Osteocyte (in vitro differentiated cells): ENCODE results near the gene ERRFI1. TPM values are rescaled to one million over a fixed set of nuclear protein-coding genes. Genes with fewer than 3 reads are reported as not detected.
A peak's percentile ranks its signal among the peaks of the same experiment; 100 is the strongest.

Experiments used
- DNase-seq: peaks from one replicate; pipeline ENCODE4 v3.0.0; 2021; ENCODE audit warnings: mixed read lengths; ENCODE audit not compliant: unreplicated experiment; ENCODE audit errors: extremely low spot score
- H3K27ac Mint-ChIP-seq: one replicate; pipeline ENCODE4 v1.8.0; 2021; ENCODE audit warnings: mild to moderate bottlenecking, mixed read lengths; ENCODE audit not compliant: unreplicated experiment
- H3K27me3 Mint-ChIP-seq: one replicate; pipeline ENCODE4 v1.8.0; 2021; ENCODE audit warnings: mixed read lengths; ENCODE audit not compliant: unreplicated experiment
- H3K36me3 Mint-ChIP-seq: one replicate; pipeline ENCODE4 v1.8.0; 2021; ENCODE audit warnings: mixed read lengths; ENCODE audit not compliant: unreplicated experiment
- H3K4me1 Mint-ChIP-seq: one replicate; pipeline ENCODE4 v1.8.0; 2021; ENCODE audit warnings: mixed read lengths; ENCODE audit not compliant: unreplicated experiment
- H3K4me3 Mint-ChIP-seq: one replicate; pipeline ENCODE4 v1.8.0; 2021; ENCODE audit warnings: mild to moderate bottlenecking, moderate library complexity, mixed read lengths; ENCODE audit not compliant: unreplicated experiment
- H3K9me3 Mint-ChIP-seq: one replicate; pipeline ENCODE4 v1.8.0; 2021; ENCODE audit warnings: mixed read lengths; ENCODE audit not compliant: unreplicated experiment
- total RNA-seq: library from RNA; stranded (reverse); gene quantifications from 2 replicates; pipeline ENCODE4 v1.2.1, GENCODE V29; 2021
- TF ChIP-seq, protein P1 (sequence below): fragments of 200-600 bp; sonication (generic); IDR thresholded peaks from 2 replicates; pipeline ENCODE4 v1.5.0; 2021; ENCODE audit warnings: antibody characterized with exemption, mild to moderate bottlenecking, moderate library complexity

ERRFI1 gene
- total RNA-seq, 1 donor from 2014 or later, result 96.6 TPM

DNA sequence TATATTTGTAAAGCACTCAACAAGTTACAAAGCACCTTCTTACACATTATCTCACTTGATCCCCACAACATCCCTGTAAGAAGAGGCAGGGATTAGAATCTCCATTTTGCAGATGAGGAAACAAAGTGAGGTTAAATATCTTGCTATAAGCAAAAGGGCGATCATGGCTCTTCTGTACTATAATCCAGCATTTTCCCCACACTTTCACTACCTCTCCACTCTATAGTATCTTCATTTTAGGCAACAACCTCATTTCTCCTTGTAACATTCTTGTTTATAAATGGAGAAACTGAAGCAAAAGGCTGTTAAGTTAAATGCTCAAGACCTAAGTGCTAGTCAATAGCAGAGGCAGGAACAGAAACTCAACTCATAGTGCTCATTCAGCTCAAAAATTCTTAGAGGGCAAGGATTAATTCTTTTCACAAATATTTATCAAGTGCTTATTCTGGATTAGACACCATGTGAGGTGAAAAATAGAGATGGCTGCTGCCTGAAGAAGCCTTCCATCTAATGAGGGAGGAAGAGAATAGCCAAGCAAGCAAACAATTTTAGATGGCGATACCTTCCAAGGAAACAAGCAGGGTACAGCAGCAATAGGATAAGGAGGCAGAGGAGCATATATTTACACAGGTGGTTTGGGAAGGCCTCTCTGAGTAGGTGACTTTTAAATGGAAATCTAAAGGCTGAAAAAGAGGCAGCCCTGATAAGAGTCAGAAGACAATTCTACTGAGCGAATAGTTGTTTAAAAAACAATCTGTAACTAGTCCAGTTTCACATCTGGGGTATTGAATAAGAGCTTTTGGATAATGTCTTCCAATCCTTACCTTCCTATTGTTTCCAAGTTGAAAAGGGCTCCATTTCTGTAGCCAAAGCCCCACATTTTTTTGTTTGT, 3.5 kb downstream of the ERRFI1 start:
- Mint-ChIP-seq H3K4me3 (peak overlapping the region; percentile 87), H3K27me3 (no peaks in the 10 kb centered on the region), H3K27ac (peak overlapping the region; percentile 16), H3K36me3 (peaks cover 13% of the 10 kb centered on the region), H3K9me3 (no peaks in the 10 kb centered on the region), H3K4me1 (peaks cover 84% of the 10 kb centered on the region)
- TF ChIP-seq, protein P1, sequence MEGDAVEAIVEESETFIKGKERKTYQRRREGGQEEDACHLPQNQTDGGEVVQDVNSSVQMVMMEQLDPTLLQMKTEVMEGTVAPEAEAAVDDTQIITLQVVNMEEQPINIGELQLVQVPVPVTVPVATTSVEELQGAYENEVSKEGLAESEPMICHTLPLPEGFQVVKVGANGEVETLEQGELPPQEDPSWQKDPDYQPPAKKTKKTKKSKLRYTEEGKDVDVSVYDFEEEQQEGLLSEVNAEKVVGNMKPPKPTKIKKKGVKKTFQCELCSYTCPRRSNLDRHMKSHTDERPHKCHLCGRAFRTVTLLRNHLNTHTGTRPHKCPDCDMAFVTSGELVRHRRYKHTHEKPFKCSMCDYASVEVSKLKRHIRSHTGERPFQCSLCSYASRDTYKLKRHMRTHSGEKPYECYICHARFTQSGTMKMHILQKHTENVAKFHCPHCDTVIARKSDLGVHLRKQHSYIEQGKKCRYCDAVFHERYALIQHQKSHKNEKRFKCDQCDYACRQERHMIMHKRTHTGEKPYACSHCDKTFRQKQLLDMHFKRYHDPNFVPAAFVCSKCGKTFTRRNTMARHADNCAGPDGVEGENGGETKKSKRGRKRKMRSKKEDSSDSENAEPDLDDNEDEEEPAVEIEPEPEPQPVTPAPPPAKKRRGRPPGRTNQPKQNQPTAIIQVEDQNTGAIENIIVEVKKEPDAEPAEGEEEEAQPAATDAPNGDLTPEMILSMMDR, result no peak
- DNase-seq, result no peak

DNA sequence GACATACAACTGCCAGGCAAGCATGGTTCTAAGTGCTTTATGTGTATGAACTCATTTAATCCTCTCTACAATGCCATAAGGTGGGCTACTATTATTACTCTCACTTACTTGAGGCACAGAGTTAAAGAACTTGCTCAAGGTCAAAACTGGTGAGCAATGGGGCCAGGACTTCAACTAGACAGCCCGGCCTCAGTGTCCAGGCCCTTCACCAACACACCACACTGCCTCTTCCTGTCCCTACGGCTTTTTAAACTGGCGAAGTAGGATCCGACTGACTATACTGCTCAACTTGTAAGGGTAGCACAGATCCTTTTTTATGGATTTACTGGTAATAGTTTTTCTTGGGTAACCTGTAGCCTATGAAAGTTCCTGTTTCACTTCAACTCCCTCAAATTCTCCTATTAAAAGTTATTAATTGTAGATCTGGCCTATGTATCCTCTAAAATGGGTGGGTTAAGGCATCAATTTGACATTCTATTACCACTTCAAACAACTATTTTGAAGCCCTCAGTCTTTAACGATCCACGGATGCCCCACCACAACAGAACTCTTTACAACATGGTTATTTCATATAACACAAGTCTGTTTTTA, 4.3 kb downstream of the ERRFI1 start:
- Mint-ChIP-seq H3K27me3 (no peaks in the 10 kb centered on the region), H3K4me1 (peaks cover 84% of the 10 kb centered on the region), H3K9me3 (no peaks in the 10 kb centered on the region), H3K4me3 (peak overlapping the region; percentile 41), H3K36me3 (peaks cover 13% of the 10 kb centered on the region), H3K27ac (peak overlapping the region; percentile 4)
- DNase-seq, result no peak
- TF ChIP-seq, protein P1, result no peak

DNA sequence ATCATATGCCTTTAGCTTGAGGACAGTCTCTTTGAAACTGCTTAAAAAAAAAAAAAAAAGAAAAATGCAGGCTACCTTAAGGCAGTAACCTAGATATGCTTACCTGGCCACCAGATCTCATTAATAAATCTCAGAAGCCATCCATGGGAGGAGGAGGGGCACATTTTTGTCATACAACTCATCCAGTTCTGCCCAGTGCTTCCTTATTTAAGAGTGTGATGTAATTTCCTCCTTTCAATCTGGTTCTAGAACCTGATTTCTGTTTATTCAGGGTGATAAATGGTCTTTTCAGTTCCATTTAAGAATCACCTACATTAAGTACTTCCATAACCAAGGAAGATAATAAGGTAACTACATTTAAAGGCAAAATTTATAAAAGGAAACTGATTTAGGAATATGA, 6.1 kb downstream of the ERRFI1 start:
- peak overlapping the region; percentile 27 for H3K4me3 Mint-ChIP-seq
- H3K4me1 Mint-ChIP-seq, result peaks cover 97% of the 10 kb centered on the region
- no peak for DNase-seq
- peaks cover 13% of the 10 kb centered on the region for H3K36me3 Mint-ChIP-seq
- H3K9me3 Mint-ChIP-seq, result no peaks in the 10 kb centered on the region
- no peaks in the 10 kb centered on the region for H3K27me3 Mint-ChIP-seq
- TF ChIP-seq, protein P1, result no peak
- peak overlapping the region; percentile 46 for H3K27ac Mint-ChIP-seq

DNA sequence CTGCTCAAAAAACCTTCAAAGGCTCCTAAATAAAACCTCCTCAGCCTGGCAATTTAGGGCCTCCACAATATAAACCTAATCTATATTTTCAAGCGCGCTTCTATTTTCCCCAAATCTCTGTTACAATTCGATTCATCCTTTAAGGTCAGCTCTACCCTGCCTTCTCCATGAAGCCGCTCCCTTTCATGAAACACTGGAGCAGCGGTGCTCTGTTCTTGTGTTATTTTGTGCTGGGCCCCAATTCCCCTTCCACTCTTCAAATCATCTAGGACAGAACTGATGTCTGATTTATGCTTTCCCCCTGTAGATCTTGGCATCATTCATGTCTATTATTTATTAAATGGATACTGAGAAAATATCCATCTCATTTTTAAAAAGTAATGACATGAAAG, 6.9 kb downstream of the ERRFI1 start:
- Mint-ChIP-seq H3K36me3 (peaks cover 17% of the 10 kb centered on the region), H3K27me3 (no peaks in the 10 kb centered on the region), H3K9me3 (no peaks in the 10 kb centered on the region), H3K27ac (peak overlapping the region; percentile 66), H3K4me3 (no peak overlapping the region), H3K4me1 (peaks cover 93% of the 10 kb centered on the region)
- DNase-seq, result no peak
- TF ChIP-seq, protein P1, result no peak
